Measurements from ENCODE around the gene ITPK1.

ITPK1 gene

DNA sequence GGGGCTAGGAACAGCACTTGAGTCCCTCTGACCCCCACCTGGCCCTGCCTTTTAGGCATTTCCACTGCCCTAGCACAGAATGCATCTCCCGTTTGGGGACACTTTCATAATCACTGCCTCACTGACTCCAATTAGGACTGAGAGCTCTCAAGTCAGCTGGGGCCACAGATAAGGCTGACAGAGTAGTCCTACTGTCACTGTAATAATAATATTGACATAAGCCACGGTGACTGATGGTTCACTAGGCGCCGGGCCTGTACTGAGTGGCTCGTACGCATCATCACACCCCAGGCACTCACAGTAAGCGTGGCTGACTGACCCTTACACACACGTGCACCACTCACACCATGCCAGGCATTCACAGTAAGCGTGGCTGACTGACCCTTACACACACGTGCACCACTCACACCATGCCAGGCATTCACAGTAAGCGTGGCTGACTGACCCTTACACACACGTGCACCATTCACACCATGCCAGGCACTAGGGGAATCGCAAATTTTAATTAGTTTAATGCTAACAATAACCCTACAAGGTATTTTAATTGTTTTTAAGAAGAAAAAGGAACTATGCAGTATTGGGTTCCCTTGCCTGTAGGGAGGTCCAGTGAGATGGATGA, 105.1 kb downstream of the ITPK1 start:
- no peak for DNase-seq (ENCODE audit: low read depth)

DNA sequence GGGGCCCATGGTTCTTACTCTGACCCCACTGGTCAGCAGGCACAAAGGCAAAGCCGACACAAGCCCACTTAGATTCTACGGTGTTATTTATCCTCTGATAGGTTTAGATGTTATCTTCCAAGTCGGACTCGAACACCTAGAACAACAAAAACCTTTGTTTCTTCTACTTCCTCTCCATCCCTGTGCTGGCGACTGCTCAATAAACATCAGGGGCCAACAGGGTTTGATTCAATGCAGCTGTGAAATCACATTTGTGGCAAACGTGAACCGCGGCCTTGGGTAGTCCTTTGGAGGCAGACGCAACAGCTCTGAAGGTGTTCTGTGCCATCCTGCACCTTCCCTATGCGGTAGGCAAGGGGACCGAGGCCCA, 105.6 kb downstream of the ITPK1 start:
- DNase-seq (ENCODE audit: low read depth) = no peak

DNA sequence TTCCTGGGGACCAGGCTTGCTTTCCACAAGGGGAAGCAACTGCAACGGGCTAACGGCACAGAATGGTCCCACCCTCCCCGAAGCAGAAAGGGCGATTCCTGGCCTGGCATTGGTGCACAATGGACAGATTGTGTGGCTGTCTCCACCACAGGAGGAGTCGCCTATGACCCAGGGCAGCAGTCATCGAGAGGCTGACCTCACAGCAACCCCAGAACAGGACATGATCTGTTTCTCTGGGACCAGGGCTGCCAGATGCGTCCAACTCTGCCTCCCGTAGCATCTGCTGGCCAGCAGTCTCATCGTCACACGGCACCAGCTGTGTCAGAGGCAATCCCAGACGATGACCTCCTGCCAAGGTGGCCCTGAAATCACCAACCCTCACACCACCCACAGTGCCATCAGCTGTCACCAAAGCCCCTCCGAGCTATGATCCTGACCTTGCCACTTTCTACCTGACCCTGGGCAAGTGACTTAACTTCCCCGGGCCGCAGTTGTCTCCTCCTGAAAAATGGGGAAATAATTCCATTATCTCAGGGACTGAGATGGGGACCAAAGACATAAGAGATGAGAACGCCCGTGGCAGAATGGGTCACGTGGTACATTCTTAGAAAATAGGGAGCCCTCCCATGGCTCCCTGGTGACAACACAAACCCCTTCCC, 106.1 kb downstream of the ITPK1 start:
- no peak for DNase-seq (ENCODE audit: low read depth)

DNA sequence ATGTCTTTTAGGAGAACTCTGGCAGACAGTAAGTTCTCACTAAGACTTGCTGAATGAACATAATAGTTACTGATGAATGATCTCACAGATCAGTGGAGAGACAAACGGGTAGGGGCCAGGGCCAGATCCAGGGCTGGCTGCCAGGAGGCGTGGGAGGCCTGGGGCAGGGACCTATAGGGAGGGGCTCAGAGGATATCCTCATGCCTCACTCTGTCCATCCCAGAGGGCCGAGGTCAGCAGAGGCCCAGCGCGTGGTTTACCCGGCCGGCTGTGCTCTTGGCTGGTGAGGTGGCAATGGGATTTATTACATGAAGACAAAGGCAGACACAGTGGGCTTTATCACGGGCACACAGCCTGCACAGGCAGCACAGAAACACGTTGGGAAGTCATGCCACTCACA, 107.3 kb downstream of the ITPK1 start:
- no peak for DNase-seq (ENCODE audit: low read depth)

DNA sequence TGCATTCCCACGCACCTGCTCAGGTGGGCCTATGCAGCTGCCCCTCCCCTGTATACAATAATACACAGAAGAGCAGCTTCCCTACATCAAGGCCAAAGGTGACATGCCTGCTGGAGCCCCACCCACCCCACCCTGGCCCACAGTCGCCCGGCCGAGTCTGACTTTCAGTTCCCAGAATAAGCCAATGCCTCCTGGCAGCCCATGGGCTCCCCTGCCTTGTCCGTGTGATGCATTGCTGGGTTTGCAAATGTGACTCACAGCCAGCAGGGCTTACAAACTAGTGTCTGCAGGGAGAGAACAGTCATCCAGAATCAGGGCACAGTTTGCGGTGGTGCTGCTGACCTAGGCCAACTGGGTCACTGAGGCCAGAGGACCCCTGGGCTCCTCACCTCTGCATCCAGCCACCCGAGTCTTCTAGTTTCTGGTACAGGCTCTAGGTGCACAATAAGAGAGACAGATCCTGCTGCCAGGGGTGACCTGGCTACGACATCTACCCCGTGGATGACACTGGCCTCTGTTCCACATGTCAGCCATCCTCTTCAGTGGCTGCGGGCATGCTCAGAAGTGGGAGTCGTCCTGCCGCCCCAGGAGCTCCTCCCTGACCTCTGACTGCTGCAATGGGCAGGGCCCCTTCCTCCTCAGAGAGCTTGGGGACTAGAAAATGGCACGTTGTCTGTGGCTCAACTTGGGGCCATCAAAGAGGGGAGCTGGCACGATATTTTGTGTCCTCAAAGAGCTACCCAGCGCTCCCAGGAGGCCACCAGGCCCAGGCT, 108.3 kb downstream of the ITPK1 start:
- no peak for DNase-seq (ENCODE audit: low read depth)

DNA sequence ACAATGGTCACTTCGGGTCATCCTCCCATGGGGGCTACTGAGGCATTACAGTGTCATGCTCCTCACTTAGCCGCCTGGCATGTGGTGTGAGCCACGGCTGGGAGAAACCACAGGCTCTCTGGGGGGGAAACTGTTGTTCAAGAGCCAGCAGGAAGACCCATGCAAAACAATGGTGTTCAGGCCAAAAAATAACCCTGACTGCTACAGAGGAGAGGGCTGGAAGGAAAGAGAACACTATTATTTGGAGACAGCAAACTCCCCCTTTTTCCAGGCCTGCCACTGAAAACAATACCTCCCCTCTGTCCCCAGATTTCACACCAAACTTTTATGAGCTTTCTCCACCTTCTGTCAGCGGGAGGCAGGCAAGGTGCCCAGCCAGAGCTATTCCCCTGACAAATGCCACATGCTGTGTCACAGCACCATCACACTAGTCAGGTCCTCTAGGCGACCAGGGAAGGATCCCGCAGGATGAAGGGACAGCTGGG, 109.1 kb downstream of the ITPK1 start:
- DNase-seq (ENCODE audit: low read depth) = no peak

DNA sequence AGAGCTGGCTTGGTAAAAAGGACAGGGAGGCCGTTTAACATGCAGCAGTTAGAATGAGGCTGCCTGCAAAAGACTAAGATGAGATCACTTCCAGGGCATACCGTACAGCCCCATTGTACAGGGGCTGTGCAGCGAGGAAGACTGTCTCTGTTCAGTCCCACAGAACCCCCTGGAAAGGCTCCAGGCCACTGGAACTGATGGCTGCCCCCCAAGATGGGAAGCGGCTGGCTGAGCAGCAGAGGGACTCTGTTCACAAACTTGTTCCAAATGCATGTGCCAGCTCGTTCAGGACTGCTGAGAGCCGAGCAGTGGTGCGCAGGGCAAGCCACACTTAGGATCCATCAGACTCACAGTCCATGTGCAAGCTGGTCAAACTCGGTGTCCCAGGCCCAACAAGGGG, 109.9 kb downstream of the ITPK1 start:
- no peak for DNase-seq (ENCODE audit: low read depth)

DNA sequence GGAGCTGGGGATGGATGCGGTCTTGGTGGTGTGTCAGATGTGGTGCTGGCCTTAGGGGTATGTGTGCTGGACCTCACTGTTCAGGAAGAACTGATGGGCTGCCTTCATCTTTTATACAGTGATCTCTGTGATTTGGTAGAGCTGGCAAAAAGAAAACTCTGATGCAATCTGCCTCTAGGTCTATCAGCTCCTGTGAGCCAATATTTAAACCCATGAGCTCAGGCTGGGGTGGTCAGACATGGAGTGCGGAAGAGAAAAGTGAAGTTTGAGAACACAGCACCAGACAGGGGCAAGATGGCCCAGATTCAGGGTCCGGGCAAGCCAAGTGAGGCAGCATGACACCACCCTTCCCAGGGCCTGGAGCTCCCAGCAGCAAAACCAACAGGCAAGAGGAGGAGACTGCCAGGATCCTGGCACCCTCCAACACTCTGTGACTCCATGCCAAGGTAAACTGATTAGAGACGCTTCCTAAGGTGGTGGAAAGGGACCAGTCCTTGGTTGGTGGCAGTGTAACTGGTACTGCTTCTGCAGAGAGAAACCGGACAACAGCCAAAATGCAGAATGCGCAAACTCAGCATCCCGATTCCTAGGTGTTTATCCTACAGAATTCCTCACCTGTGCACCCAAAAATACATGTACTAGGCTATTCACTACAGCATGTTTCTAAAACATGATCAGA, 110.5 kb downstream of the ITPK1 start:
- no peak for DNase-seq (ENCODE audit: low read depth)

DNA sequence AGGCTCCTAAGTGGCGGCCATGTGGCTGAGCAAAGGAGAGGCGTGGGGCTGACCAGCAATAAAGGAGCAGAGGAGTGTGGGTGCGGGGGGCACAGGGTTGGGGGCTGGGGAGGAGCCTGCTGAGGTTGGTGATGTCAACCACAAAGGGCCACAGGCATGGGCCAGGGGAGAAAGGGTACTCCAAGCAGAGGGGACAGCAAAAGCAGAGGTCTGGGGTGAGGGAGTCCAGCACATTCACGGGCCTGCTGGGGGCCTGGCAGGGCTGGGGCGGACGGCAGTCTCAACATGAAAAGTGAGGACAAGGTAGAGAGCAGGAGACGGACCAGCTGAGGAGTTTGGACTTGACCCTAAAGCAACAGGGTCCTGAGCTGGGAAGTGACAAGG, 111.0 kb downstream of the ITPK1 start:
- no peak for DNase-seq (ENCODE audit: low read depth)

DNA sequence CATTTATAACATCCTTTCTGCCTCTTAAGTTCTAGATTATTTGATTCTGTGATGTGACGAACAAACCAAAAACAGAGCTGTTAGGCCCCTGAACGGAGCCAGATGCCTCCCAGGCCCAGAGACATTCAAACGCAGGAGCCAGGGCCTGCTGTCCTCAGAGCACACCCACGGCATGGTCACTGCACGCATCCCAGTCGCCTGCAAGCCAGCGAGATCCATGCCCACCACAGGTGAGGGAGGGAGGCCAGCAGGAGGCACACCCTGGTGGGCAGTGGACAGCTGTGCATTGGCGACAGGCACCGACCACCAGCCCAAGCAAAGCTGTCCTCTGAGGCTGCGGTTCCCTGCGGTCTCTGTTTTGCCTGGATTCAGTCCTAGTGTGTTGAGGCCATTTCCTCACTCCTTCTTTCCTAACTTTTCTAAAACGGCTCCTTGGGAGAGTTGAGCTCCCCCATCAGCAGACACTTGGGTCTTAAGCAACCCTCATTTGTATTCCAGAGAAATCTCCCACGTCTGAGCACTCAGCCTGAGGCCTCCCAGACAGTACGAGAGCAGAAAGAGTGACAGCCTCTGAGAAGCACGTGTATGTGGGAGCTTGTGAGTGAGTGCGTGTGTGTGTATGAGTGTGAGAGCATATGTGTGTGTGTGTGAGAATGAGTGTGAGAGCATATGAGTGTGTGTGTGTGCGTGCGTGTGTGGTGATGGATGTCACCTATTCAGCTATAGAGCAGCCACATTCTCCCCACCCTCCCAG, 111.6 kb downstream of the ITPK1 start:
- no peak for DNase-seq (ENCODE audit: low read depth)

DNA sequence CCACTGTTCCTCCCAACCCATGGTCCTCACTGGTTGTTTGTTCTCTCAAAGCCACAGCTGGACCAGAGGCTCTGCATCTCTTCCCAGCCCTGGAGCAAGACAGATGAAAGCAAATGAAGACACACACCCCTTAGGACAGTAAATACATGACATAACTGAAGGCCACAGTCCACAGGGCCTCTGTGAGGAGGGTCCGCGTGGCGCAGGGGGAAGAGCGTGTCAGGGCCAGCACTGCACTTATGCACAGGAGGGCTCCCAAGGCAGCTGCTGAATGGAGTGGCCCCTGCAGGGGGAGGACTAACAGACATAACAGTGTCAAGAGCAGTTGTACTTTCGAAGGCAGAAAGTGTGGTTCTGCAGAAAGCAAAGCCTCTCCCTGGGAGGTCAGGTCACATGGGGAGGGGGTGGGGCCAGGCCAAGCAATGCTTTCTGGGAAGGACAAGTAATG, 112.8 kb downstream of the ITPK1 start:
- DNase-seq (ENCODE audit: low read depth) = no peak

DNA sequence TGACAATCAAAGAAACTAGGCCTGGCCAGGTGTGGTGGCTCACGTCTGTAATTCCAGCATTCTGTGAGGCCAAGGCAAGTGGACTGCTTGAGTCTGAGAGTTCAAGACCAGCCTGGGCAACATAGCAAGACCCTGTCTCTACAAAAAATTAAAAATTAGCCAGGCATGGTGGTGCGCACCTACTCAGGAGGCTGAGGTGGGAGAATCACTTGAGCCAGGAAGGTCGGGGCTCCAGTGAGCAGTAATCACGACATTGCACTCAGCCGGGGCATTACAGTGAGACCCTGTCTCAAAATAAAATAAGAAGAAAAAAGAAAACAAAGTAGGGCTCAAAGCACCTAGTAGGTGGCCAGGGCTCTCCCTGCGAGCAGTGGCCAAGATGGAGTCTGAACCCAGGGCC, 113.7 kb downstream of the ITPK1 start:
- DNase-seq (ENCODE audit: low read depth) = no peak

DNA sequence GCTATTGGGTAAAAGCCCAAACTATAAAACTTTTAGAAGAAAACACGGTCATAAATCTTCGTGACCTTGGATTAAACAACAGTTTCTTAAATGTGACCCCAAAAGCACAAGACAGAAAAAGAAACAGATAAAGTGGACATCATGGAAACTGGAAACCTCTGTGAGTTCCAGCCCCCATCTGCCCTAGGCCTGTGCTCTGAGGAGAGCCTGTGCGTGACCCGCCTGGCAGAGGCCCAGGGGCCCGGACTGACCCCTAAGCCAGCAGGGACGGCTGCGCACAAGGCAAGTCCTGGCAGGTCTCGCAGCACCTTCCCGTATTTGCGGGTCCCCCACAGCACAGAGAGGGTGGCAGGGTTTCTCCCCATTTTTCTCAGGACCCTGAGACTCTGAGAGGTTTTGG, 116.8 kb downstream of the ITPK1 start:
- no peak for DNase-seq (ENCODE audit: low read depth)

DNA sequence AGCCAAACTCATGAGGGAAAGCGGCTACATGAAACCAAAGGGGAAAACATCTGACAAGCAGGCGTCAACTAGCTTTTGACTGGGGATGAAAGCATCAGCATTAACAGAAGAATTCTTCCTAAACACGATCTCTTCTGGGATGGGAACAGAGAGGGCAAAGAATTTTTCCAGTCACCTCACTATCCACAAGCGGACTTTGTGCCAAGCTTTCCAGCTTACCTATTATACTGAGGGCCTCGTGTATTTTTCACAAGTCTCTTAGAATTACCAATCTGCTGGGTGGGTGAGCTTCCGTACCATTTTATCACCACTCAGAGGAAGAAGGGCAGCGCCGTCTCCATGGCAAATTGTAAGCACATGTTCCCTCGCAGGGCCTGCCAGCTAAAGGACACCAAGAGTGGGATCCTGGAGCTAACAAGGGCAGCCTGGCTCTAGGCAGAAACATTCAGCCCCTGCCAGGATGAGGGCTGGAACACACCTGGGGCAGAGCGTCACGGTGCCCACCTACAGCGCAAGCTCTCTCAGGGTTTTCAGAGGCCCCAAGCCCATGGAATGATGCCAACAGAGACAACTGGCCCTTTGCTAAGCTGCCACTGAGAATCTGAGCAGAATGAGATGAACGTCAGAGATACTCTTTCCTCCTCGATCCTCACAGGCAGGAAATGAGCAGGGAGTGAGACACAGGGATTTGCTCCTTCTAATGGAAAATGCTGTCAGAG, 118.2 kb downstream of the ITPK1 start:
- no peak for DNase-seq (ENCODE audit: low read depth)

DNA sequence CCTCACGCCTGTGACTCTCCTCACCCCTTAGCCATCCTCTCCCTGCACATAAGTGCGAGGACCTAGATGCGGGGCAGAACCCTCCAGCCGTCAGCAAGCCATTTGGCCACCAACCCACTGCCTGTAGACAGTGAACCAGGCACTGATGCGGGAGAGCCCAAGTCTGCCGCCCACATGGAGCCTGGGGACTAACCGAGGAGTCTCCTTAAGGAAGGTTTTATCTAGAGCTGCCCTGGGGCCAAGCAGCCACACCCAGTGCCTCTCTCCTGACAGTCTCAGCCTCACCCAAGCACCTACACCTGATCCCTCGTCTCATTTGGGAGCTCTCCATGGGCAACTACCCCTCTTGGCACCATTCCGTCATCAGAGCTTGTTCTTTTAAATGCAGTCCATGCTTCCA, 120.1 kb downstream of the ITPK1 start:
- DNase-seq (ENCODE audit: low read depth) = no peak

DNA sequence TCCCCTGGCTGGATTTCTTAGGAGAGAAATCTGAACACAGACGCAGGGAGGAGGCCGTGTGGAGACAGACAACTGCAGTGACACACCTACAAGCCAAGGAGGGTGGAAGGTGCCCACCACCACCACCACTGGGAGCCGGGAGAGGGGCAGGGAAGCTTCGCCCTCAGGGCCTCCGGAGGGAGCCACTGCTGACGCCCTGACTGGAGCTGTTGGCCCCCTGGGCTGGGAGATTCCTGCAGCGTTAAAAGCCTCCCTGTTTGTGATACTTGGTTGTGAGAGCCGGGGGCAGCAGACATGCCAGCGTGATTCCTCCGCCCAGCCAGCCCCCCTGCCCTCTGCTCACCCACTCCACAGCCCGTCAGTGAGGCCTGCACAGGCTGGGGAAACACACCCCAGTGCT, 120.8 kb downstream of the ITPK1 start:
- no peak for DNase-seq (ENCODE audit: low read depth)

DNA sequence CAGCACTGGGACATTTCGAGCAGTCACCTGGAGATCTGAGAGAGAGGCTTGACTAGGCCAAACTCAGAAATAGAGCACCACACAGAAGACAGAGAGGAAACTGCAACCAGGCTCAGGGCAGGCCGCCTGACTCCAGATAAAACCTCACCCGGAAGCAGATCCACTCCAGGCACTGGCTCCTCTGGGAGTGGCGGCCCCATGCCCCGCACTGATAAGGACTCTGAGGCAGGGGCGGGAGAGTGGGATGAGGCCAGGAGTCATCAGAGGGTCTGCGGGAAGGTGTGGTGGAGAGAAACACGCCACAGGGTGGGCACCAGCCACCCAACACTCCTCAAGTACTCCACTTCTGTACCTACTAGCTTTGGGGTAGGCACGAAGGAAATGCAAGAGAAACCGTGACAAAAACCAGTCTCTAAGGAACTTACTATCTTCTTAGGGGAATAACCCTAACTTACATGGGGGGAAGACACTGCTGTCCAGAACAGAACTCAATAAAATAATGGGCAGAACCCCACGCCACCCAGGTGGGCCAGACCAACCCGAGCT, 121.5 kb downstream of the ITPK1 start:
- no peak for DNase-seq (ENCODE audit: low read depth)

DNA sequence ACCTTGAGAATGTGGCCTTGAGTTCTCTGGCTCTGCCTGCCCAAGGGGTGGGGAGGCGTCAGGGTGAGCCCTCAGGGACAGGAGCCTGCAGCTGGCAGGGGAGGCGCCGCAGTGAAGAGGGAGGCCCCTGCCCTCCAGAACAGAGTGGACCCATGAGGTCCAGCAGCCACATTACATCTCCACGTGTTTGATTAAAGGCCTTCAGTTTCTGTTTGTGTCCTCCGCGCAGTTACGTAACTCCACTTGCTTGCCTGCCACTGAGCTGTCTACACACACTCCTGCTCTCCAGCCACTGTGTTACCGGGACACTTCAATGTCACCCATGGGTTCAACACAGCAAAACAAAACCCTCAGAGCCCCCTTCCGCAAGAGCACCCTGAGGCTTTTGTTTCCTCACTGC, 122.4 kb downstream of the ITPK1 start:
- no peak for DNase-seq (ENCODE audit: low read depth)

DNA sequence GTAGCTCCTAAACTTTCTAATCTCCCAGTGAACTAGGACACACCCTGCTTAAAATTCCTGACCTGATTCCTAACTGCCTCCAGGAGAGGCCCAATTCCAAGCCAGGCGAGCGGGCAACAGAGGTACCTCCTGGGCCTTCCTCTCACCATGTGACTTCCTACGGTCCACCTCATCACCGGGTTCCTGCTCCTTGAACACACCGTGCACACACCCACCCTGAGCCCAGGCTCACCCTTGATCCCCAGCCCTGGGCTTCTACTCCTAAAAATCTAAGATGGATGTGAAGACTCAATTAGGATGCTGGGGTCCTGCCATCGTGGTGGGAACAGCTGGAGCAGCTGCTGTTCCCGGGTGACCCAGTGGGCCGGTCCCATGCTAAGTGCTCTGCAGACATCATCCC, 124.2 kb downstream of the ITPK1 start:
- no peak for DNase-seq (ENCODE audit: low read depth)

DNA sequence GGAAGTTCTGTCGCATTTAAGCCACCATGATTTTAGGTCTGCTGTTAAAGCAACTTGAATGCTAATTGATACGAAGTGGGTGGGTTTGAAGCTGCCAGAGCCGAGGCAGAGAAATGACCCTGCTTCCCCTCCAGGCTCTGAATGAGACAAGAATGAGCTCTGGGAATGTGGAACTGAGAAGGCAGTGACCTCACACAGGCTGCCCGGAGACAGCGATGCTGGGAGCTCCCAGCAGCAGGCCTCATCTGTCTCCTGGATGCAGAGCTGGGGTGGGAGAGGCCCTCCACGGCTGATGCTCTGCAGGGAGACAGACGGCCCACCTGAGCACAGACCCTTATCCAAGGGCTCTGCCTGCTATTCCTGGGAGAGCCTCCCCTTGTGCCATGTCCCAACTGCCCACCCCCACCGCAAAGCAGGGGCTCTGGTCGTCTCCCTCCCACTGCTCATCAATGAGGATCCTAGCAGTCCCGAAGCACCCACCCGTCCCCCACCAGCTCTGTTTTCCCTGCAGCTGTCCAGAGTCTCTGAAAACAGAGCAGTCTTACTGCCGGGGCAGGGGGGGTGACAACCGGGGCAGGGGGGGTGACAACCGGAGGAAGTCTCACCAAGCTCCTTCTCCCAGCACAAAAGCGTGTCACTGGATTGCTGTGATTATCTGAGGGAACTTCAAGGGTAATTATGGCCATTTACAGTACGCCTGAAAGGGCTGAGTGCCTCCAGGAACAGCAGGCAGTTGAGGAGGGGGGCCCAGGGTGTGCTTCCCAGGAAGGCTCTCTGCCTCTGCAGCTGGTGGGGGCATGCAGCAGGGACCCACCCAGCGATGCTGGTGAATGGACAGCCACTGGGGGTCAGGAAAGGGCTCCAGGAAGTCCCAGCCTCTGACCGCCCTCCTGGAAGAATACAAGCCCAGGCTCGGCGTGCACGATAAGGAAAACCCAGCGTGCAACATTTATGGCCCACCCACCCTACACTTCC, 125.0 kb downstream of the ITPK1 start:
- no peak for DNase-seq (ENCODE audit: low read depth)
